ENCODE results near the gene DEGS2.
"Not testable (repeated sequence)": the region's sequence is repeated elsewhere in the genome, so short reads cannot be mapped to it uniquely, and the experiment has no call there.

Gene DEGS2

DNA sequence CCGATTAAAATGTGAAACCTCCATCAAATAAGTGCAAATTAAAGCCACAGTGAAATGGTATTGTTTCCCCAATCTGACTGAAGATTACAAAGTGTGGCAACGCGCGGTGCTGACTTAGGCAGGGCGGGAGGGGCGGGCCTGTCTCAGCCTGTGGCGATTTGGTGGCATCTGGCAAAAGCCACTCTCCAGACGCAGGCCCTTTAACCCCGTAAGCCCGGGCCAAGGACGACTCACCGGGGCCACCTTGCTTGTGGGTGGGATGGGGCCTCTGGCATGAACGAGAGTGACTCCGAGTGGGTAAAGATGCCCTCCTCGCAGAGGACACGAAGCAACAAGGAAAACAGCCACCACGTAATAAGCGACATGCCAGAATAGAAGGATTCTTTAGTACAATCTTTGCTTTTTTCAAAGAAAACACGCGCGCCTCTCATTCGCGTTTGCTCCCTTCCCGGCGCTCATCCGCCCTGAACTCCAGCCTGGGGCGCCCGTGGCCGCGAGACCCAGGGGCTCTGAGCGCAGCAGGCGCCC lies 815 bp downstream of the DEGS2 start:
- H3K9ac ChIP-seq (ENCODE audit: low read depth, low read length, poor library complexity, severe bottlenecking), result no peak overlapping the region
- H3K36me3 ChIP-seq (ENCODE audit: insufficient read depth, low read length), result no peaks in the 10 kb centered on the region
- TF ChIP-seq, protein P1, sequence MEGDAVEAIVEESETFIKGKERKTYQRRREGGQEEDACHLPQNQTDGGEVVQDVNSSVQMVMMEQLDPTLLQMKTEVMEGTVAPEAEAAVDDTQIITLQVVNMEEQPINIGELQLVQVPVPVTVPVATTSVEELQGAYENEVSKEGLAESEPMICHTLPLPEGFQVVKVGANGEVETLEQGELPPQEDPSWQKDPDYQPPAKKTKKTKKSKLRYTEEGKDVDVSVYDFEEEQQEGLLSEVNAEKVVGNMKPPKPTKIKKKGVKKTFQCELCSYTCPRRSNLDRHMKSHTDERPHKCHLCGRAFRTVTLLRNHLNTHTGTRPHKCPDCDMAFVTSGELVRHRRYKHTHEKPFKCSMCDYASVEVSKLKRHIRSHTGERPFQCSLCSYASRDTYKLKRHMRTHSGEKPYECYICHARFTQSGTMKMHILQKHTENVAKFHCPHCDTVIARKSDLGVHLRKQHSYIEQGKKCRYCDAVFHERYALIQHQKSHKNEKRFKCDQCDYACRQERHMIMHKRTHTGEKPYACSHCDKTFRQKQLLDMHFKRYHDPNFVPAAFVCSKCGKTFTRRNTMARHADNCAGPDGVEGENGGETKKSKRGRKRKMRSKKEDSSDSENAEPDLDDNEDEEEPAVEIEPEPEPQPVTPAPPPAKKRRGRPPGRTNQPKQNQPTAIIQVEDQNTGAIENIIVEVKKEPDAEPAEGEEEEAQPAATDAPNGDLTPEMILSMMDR (conservative IDR thresholded peaks at IDR 0.05; ENCODE audit: low read length), result no peak
- TF ChIP-seq EZH2phosphoT487 (IDR thresholded peaks at IDR 0.05; ENCODE audit: borderline replicate concordance), result no peak
- no peaks in the 10 kb centered on the region for H3F3A ChIP-seq (ENCODE audit: low read depth)
- no peak overlapping the region for H2AFZ ChIP-seq (ENCODE audit: low read length)
- H4K20me1 ChIP-seq (ENCODE audit: insufficient read depth, low read length, poor library complexity, severe bottlenecking), result no peaks in the 10 kb centered on the region
- no peaks in the 10 kb centered on the region for H3K9me2 ChIP-seq (replicated peaks; ENCODE audit: low read depth, low read length)
- H3K79me2 ChIP-seq (ENCODE audit: insufficient read depth, low read length), result no peaks in the 10 kb centered on the region
- H3K27me3 ChIP-seq (ENCODE audit: insufficient read depth, low read length, poor library complexity, severe bottlenecking), result no peaks in the 10 kb centered on the region
- H3K4me1 ChIP-seq (ENCODE audit: insufficient read depth, low read length, poor library complexity, severe bottlenecking), result no peaks in the 10 kb centered on the region
- no peak overlapping the region for H3K4me3 ChIP-seq (ENCODE audit: low read length, poor library complexity, severe bottlenecking)
- H3K4me2 ChIP-seq (ENCODE audit: low read depth, low read length, poor library complexity, severe bottlenecking), result no peak overlapping the region
- H3K9me3 ChIP-seq (ENCODE audit: insufficient read depth, low read depth, low read length), result no peaks in the 10 kb centered on the region; the same call in 1 of the 2 replicates

DNA sequence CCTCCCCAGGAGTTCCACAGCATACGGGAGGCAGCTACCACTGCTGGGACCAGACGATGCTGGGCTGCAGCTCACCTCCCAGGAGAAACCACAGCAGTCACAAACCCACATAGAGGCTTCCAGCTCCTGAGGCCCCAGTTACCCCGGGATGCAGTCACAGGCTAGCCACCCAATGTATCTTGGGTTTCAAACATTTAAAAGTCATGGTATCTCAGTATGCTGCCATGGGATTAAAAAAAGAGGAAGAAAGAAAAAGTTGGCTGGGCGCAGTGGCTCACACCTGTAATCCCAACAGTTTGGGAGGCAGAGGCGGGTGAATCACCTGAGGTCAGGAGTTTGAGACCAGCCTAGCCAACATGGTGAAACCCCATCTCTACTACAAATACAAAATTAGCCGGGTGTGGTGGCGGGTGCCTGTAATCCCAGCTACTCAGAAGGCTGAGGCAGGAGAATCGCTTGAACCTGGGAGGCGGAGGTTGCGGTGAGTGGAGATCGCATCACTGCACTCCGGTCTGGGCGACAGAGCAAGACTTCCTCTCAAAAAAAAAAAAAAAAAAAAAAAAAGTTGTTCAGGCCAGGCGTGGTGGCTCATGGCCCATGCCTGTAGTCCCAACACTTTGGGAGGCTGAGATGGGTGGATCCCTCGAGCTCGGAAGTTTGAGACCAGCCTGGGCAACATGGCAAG lies 1.8 kb downstream of the DEGS2 start:
- not testable (repeated sequence) for H2AFZ ChIP-seq (ENCODE audit: low read length); H3K4me3 ChIP-seq (ENCODE audit: low read length, poor library complexity, severe bottlenecking); H3K36me3 ChIP-seq (ENCODE audit: insufficient read depth, low read length); H3F3A ChIP-seq (ENCODE audit: low read depth); H4K20me1 ChIP-seq (ENCODE audit: insufficient read depth, low read length, poor library complexity, severe bottlenecking); H3K79me2 ChIP-seq (ENCODE audit: insufficient read depth, low read length); H3K9me3 ChIP-seq (ENCODE audit: insufficient read depth, low read depth, low read length); H3K4me1 ChIP-seq (ENCODE audit: insufficient read depth, low read length, poor library complexity, severe bottlenecking); H3K9me2 ChIP-seq (replicated peaks; ENCODE audit: low read depth, low read length); H3K27me3 ChIP-seq (ENCODE audit: insufficient read depth, low read length, poor library complexity, severe bottlenecking); H3K9ac ChIP-seq (ENCODE audit: low read depth, low read length, poor library complexity, severe bottlenecking); H3K4me2 ChIP-seq (ENCODE audit: low read depth, low read length, poor library complexity, severe bottlenecking)

DNA sequence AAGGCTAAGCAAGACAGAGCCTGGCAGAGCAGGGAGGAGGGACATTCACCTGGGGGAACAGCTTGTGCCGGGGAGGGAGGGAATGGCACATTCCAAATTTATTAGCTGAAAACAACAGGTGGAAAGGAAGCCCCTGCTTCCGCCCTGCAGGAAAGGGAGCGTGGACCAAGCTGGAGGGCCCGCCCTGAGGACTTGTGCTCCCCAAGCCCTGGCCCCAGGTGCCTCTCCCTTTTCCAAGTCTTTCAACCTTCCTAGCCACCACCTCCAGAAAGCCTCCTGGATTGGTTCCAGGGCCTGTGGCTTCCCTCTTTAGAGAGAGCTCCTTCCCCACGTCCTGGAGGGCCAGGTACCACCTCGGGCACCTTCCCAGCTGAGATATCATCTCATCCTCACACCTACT lies 2.7 kb downstream of the DEGS2 start:
- Histone ChIP-seq H3K9ac (ENCODE audit: low read depth, low read length, poor library complexity, severe bottlenecking) (no peak overlapping the region), H3K4me1 (ENCODE audit: insufficient read depth, low read length, poor library complexity, severe bottlenecking) (no peaks in the 10 kb centered on the region), H3K4me2 (ENCODE audit: low read depth, low read length, poor library complexity, severe bottlenecking) (no peak overlapping the region), H3K36me3 (ENCODE audit: insufficient read depth, low read length) (no peaks in the 10 kb centered on the region), H3F3A (ENCODE audit: low read depth) (no peaks in the 10 kb centered on the region), H4K20me1 (ENCODE audit: insufficient read depth, low read length, poor library complexity, severe bottlenecking) (no peaks in the 10 kb centered on the region), H3K4me3 (ENCODE audit: low read length, poor library complexity, severe bottlenecking) (no peak overlapping the region), H3K9me2 (replicated peaks; ENCODE audit: low read depth, low read length) (no peaks in the 10 kb centered on the region), H3K27me3 (ENCODE audit: insufficient read depth, low read length, poor library complexity, severe bottlenecking) (no peaks in the 10 kb centered on the region), H2AFZ (ENCODE audit: low read length) (no peak overlapping the region), H3K79me2 (ENCODE audit: insufficient read depth, low read length) (no peaks in the 10 kb centered on the region), H3K9me3 (ENCODE audit: insufficient read depth, low read depth, low read length) (no peaks in the 10 kb centered on the region; the same call in 1 of the 2 replicates)
- no peak for TF ChIP-seq EZH2phosphoT487 (IDR thresholded peaks at IDR 0.05; ENCODE audit: borderline replicate concordance)
- TF ChIP-seq, protein P1 (conservative IDR thresholded peaks at IDR 0.05; ENCODE audit: low read length), result no peak
